ENCODE results near the gene MKRN1. TPM values are rescaled to one million over a fixed set of nuclear protein-coding genes. Genes with fewer than 3 reads are reported as not detected.

MKRN1 gene
- total RNA-seq, 1 experiment from 2014 or later, result 87.9 TPM

DNA sequence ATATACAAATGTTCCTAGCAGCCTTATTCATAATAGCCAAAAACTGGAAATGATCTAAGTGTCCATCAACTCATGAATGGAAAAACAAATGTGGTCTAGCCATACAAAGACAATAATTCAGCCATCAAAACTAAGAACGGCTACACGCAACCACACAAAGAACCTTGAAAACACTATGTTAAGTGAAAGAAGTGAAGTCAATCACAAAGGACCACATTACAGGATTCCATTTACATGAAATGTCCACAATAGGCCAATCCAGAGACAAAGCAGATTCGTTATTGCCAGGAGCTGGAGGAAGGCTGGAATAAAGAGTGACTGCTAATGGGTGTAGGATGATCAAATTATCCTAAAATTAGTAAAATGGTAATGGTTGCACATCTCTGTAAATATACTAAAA, 21.1 kb downstream of the MKRN1 start:
- BruUV-seq (replicated peaks), result no TSS peak
- Histone ChIP-seq H3K4me1 (ENCODE audit: control insufficient read depth, insufficient read depth, low read length) (no peaks in the 10 kb centered on the region), H3K36me3 (ENCODE audit: control insufficient read depth, insufficient read depth, low read length) (peaks cover 27% of the 10 kb centered on the region), H3K9me3 (ENCODE audit: control insufficient read depth, insufficient read depth, low read depth, low read length) (no peaks in the 10 kb centered on the region), H3K4me3 (ENCODE audit: low read depth in 2 of 2, low read length in 2 of 2) (no peak overlapping the region), H3K27ac (ENCODE audit: low read length) (no peak overlapping the region), H3K27me3 (ENCODE audit: control insufficient read depth, insufficient read depth, low read length) (no peaks in the 10 kb centered on the region)
- DNase-seq (ENCODE audit: low read depth, low spot score) (no peak), ATAC-seq (no peak)
- in situ Hi-C loops (cut with HindIII; ENCODE audit: low pct_unique_long_range_greater_than_20kb, low sequenced_read_pairs) (no loop called here), intact Hi-C loops (cut with micrococcal nuclease; ENCODE audit: unreplicated experiment) (no loop called here)
- ChIA-PET POLR2A (no interaction called here), CTCF (no interaction called here)
- TF ChIP-seq TCF7L2 (IDR thresholded peaks at IDR 0.05; ENCODE audit: low read depth, low read length), result no peak
- TF ChIP-seq, protein P1, sequence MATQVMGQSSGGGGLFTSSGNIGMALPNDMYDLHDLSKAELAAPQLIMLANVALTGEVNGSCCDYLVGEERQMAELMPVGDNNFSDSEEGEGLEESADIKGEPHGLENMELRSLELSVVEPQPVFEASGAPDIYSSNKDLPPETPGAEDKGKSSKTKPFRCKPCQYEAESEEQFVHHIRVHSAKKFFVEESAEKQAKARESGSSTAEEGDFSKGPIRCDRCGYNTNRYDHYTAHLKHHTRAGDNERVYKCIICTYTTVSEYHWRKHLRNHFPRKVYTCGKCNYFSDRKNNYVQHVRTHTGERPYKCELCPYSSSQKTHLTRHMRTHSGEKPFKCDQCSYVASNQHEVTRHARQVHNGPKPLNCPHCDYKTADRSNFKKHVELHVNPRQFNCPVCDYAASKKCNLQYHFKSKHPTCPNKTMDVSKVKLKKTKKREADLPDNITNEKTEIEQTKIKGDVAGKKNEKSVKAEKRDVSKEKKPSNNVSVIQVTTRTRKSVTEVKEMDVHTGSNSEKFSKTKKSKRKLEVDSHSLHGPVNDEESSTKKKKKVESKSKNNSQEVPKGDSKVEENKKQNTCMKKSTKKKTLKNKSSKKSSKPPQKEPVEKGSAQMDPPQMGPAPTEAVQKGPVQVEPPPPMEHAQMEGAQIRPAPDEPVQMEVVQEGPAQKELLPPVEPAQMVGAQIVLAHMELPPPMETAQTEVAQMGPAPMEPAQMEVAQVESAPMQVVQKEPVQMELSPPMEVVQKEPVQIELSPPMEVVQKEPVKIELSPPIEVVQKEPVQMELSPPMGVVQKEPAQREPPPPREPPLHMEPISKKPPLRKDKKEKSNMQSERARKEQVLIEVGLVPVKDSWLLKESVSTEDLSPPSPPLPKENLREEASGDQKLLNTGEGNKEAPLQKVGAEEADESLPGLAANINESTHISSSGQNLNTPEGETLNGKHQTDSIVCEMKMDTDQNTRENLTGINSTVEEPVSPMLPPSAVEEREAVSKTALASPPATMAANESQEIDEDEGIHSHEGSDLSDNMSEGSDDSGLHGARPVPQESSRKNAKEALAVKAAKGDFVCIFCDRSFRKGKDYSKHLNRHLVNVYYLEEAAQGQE (IDR thresholded peaks at IDR 0.05; ENCODE audit: insufficient read depth in 1 of 2, low read depth in 2 of 2, low read length in 1 of 2), result no peak
- TF ChIP-seq SIN3A (IDR thresholded peaks at IDR 0.05; ENCODE audit: borderline replicate concordance, insufficient read depth, low read depth, low read length), result no peak
- TF ChIP-seq, protein P2, sequence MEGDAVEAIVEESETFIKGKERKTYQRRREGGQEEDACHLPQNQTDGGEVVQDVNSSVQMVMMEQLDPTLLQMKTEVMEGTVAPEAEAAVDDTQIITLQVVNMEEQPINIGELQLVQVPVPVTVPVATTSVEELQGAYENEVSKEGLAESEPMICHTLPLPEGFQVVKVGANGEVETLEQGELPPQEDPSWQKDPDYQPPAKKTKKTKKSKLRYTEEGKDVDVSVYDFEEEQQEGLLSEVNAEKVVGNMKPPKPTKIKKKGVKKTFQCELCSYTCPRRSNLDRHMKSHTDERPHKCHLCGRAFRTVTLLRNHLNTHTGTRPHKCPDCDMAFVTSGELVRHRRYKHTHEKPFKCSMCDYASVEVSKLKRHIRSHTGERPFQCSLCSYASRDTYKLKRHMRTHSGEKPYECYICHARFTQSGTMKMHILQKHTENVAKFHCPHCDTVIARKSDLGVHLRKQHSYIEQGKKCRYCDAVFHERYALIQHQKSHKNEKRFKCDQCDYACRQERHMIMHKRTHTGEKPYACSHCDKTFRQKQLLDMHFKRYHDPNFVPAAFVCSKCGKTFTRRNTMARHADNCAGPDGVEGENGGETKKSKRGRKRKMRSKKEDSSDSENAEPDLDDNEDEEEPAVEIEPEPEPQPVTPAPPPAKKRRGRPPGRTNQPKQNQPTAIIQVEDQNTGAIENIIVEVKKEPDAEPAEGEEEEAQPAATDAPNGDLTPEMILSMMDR (IDR thresholded peaks at IDR 0.05), result no peak
- TF ChIP-seq POLR2AphosphoS5 (IDR thresholded peaks at IDR 0.05; ENCODE audit: low read depth, low read length), result no peak

DNA sequence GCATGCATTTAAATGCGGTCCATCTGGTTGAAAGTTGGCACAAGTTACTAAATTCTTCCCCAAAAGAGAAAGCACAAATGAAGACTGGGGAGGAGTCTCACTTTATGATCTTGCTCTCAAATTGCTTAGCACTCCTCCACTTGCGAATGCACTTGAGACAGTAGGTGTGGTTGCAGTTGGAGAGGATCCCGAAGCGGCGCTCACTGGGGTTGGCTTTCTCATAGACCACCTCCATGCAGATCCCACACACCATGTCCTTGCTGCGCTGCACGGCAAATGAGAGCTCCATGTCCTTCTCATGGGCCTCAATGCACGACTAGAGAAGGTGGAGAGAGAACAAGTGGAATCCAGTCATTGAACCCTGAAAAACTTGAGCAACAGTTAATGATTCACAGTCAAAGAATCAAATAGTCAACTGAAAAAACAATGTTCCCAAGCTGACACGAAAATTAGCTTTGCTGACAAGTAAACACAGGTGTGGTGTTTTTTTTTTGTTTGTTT, 22.7 kb downstream of the MKRN1 start:
- ChIA-PET CTCF (interaction anchor here (0.6 kb wide), 1 partner anchor 127 kb away, joined by 9 read pairs; no protein-coding TSS in a partner anchor), POLR2A (no interaction called here)
- H3K36me3 ChIP-seq (ENCODE audit: control insufficient read depth, insufficient read depth, low read length), result peaks cover 31% of the 10 kb centered on the region
- in situ Hi-C loops (cut with HindIII; ENCODE audit: low pct_unique_long_range_greater_than_20kb, low sequenced_read_pairs), result no loop called here
- no peak overlapping the region for H3K4me3 ChIP-seq (ENCODE audit: low read depth in 2 of 2, low read length in 2 of 2)
- ATAC-seq, result no peak
- intact Hi-C loops (cut with micrococcal nuclease; ENCODE audit: unreplicated experiment), result no loop called here
- no peaks in the 10 kb centered on the region for H3K27me3 ChIP-seq (ENCODE audit: control insufficient read depth, insufficient read depth, low read length)
- DNase-seq (ENCODE audit: low read depth, low spot score), result no peak
- TF ChIP-seq, protein P2 (IDR thresholded peaks at IDR 0.05), result no peak
- TF ChIP-seq SIN3A (IDR thresholded peaks at IDR 0.05; ENCODE audit: borderline replicate concordance, insufficient read depth, low read depth, low read length) (no peak), TCF7L2 (IDR thresholded peaks at IDR 0.05; ENCODE audit: low read depth, low read length) (no peak), POLR2AphosphoS5 (IDR thresholded peaks at IDR 0.05; ENCODE audit: low read depth, low read length) (no peak)
- TF ChIP-seq, protein P1 (IDR thresholded peaks at IDR 0.05; ENCODE audit: insufficient read depth in 1 of 2, low read depth in 2 of 2, low read length in 1 of 2), result no peak
- H3K9me3 ChIP-seq (ENCODE audit: control insufficient read depth, insufficient read depth, low read depth, low read length), result no peaks in the 10 kb centered on the region
- no TSS peak for BruUV-seq (replicated peaks)
- H3K4me1 ChIP-seq (ENCODE audit: control insufficient read depth, insufficient read depth, low read length), result no peaks in the 10 kb centered on the region
- no peak overlapping the region for H3K27ac ChIP-seq (ENCODE audit: low read length)
